Measurements from ENCODE around the gene SKI.

The SKI gene

GRCh38 chr1:2335721-2336455 lies 107.8 kb downstream of the SKI start:
- in situ Hi-C loops (cut with MboI; ENCODE audit: low sequenced_read_pairs): no loop called here

DNA sequence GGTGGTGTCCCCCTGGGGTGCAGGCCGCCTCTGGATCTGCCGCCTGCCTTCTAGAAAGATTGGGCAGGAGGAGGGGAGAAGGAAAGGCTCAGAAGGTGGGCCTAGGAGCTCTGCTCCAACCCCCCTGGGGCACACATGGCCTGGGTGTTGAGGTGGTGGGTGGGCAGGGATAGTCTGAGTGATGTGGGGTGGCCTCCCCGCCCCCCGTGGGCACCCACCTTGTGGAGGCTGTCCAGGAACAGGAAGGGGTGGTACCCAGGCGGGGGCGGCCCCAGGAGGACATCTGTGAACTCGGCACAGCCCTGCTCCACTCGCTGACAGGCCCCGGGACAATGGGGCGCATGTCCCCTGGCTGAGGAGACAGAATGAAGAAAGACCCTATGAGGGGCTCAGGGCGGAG lies 108.4 kb downstream of the SKI start:
- in situ Hi-C loops (cut with MboI; ENCODE audit: low sequenced_read_pairs): no loop called here

- in situ Hi-C loops (cut with MboI; ENCODE audit: low sequenced_read_pairs): no loop called here
Measured at GRCh38 chr1:2337081-2337480, 109.0 kb downstream of the SKI start.

GRCh38 chr1:2337501-2337900 lies 109.4 kb downstream of the SKI start:
- in situ Hi-C loops (cut with MboI; ENCODE audit: low sequenced_read_pairs): no loop called here

- in situ Hi-C loops (cut with MboI; ENCODE audit: low sequenced_read_pairs): no loop called here
Measured at GRCh38 chr1:2339206-2340085, 111.3 kb downstream of the SKI start.

DNA sequence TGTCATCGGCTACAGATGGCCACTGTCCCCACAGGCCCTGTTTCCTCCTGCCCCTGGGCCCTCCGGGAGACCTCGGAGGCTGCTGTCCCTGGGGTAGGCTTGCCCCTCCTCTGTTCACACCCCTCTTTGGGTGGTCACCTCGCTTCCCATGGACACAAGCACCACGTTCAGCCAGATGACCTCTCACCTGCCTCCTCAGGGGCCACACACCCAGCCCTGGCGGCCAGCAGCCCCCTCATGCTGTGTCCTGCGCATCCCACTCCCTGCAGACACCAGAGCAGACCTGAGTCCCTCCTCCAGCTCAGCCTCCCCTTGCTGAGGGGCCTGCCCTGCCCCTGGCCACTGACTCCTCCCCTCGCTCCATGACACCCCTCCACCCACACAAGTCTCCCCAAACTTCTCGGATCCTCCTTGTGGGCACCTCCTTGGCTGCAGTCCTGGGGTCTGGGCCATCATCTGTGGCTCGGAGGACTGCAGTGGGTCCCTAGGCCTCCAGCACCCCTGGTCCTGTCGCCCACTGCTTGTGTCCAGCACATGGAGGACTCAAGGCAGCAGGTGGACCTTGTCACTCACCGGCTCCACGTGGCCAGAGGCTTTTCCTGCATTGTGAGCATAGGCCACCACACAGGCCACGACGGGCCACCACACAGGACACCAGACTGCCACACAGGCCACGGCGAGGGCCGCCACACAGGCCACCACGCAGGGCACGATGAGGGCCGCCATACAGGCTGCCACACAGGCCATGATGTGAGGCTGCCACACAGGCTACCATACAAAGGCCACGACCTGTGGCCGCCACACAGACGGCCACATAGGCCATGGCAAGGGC lies 112.2 kb downstream of the SKI start:
- in situ Hi-C loops (cut with MboI; ENCODE audit: low sequenced_read_pairs): no loop called here

- in situ Hi-C loops (cut with MboI; ENCODE audit: low sequenced_read_pairs): no loop called here
Measured at GRCh38 chr1:2340918-2341254, 112.8 kb downstream of the SKI start.

- in situ Hi-C loops (cut with MboI; ENCODE audit: low sequenced_read_pairs): no loop called here
Measured at GRCh38 chr1:2341706-2342383, 113.7 kb downstream of the SKI start.

DNA sequence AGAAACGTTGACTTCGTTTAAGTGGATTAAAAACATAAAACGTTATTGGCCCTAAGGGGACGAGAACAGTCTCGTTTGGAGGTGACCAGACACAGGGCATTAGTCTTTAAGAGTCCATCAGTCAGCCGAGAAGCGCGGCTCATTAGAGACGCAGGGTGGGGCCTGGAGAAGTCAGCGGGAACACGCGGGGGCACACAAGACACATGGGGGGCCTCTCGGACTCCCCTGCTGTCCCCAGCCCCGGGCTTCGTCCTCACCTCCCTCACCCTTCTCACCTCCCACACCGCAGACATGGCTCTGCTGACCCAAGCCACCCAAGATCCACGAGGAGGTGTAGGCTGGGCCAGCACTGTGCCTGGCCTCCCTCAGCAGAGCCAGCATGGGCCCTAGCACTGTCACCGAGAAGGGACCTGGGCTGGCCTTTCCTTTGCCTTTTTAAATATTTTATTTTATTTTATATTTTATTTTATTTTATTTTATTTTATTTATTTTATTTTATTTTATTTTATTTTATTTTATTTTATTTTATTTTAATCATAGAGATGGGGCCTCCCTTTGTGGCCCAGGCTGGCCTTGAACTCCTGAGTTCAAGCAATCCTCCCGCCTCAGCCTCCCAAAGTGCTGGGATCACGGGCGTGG lies 114.4 kb downstream of the SKI start:
- in situ Hi-C loops (cut with MboI; ENCODE audit: low sequenced_read_pairs): no loop called here

- in situ Hi-C loops (cut with MboI; ENCODE audit: low sequenced_read_pairs): no loop called here
Measured at GRCh38 chr1:2343023-2343935, 115.2 kb downstream of the SKI start.

GRCh38 chr1:2344121-2344681 lies 116.1 kb downstream of the SKI start:
- in situ Hi-C loops (cut with MboI; ENCODE audit: low sequenced_read_pairs): no loop called here

DNA sequence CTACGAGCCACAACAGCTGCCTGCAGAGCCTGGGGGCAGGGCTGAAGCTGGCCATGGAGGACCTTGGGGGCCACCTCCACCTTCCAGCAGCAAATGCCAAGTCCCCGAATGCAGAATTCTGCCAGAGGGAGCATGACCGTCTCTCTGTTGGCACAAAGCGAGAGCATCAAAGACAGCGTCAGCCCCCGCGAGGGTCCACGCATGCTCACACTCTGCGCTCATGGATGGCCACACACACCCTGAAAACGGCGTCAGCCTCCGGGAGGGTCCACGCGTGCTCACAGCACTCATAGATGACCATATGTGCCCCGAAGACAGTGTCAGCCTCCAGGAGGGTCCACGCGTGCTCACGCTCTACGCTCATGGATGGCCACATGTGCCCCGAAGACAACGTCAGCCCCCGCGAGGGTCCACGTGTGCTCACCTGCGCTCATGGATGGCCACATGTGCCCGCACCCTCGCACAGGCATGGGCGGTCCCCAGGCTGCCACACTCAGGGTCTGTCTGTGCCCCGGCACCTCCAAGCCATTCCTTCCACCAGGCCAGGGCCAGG lies 116.7 kb downstream of the SKI start:
- in situ Hi-C loops (cut with MboI; ENCODE audit: low sequenced_read_pairs): no loop called here

DNA sequence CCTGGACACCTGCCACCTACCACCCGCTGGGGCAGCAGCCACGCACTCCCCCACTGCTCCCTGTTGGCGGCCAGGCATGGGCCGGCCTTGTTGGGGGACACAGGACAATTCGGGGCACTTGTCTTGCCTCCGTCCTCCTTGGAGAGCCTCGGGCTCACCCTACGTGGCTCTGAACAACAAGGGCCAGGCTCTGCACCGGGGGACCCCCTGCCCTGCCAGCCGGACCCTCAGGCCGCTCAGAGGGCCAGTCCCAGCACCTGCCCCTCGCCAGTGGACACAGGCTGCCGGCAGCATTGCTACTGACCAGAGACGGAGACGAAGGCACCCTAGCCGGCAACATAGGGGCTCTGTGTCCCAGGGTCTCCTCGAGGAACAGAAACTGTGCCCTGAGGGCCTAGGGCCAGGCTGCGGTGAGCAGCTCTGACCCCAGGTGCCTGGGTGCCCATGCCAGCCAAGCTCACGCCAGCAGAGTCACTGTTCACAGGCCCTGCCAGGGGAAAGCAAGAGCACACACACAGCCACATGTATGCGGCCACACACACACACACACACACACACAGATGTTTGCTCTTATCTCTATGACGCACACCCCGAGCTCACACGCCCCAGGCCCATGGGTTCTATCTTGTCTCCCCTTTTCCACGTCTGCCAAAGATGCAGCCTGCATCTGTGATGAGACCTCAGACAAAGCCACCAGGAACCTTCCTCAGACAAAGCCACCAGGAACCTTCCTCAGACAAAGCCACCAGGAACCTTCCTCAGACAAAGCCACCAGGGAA lies 117.4 kb downstream of the SKI start:
- in situ Hi-C loops (cut with MboI; ENCODE audit: low sequenced_read_pairs): no loop called here

DNA sequence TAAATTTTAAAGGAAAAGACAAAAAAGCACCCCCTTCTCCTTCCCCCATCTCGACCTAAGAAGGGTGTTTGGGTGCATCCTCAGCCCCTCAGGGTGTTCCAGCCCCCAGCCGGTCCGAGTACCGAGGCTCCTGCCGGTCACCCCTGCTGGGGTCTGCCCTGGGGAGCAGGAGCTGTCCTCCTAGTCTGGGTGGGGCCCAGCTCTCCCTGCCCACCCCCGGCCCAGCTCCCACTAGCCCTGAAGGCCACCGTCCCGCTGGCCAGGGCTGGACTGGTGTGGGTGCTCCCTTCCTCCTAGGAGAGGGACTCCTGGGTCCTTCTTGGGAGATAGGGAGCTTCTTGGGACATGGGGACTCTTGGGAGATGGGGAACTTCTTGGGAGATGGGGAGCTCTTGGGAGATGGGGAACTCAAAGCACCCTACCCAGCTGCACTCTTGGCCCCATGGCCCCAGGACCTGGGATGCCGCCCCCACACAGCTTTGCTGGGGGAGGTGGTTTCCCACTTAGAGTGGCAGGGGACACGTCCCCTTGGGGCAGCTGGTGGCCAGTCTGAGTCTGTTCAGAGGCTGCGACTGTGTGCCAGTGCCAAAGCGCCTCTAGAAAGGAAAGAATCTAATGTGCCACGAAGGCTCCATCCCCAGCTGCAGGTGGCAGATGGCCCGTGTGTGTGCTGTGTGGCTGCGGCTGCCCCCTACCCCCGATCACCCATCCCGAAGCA lies 118.7 kb downstream of the SKI start:
- in situ Hi-C loops (cut with MboI; ENCODE audit: low sequenced_read_pairs): no loop called here

DNA sequence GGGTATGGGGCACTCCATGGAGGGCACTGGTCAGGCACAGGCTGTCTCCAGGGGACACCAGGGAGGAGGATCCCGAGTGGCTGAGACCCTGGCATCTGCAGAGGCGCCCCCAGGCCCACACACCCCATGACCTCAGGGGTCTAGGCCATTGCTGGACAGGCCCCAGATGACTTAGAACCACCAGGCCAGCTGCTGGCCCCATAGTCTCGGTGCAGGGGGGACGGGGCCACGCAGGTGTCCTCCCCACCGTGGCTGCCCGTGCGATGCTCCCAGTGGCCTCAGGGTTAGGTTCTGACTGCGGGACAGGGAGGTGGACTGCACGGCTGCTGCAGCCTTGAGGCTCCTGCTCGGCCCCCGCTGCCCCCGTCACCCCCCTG lies 119.3 kb downstream of the SKI start:
- in situ Hi-C loops (cut with MboI; ENCODE audit: low sequenced_read_pairs): no loop called here

DNA sequence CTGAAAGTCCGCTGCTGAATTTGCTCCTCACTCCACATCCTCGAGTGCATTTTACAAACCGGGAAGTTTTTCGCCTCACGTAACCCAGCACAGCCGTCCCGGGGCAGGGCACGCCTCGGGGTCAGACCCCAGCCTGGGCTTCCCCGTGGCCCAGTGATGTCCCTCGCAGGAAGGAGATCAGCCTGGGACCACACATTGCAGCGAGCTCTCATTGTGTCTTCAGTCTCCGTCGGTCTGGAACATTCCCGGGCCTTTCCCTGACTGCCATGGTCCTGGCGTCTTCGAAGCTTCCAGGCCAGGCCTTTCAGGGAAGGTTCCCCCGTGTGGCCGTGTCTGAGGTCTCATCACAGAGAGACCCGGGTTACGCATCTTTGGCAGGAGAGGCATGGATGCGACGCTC lies 119.8 kb downstream of the SKI start:
- in situ Hi-C loops (cut with MboI; ENCODE audit: low sequenced_read_pairs): no loop called here
